Measurements from ENCODE around the gene PSORS1C1.
"Not testable (repeated sequence)": the region's sequence is repeated elsewhere in the genome, so short reads cannot be mapped to it uniquely, and the experiment has no call there.

The PSORS1C1 gene

DNA sequence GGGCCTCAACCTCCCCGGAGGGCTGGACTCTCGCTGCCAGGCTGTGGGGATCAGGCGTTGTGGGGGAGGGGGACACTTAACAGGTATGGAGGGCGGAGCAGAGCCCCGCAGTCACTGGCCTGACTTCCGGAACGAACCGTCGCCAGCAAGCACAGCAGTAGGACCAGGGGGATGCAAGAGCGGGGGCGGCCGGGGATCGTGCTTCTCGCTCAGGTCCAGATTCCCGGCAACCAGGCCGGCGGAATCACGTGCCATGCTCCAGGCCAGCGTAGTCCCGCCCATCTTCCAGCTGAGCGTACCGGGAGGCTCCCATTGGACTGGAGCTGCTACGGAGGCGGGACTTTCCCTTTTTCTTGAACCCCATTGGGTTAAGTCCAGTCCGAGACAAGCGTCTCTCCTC lies 65.9 kb downstream of the PSORS1C1 start:
- no peak for DNase-seq

DNA sequence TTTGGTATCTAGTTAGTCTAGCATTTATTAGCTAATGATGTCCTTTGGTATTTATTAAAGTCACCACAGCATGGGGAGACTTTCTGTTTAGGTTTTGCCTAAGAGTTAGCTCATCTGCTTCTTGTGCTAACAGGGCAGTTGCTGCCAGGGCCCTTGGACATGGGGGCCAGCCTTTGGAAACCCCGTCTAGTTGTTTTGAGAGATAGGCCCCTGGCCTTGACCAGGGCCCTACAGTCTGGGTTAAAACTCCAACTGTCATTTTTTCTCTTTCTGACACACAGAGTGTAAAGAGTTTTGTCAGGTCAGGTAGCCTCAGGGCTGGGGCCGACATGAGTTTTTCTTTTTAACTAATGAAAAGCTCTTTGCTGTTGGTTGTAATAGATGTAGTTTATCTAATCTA lies 68.7 kb downstream of the PSORS1C1 start:
- not testable (repeated sequence) for DNase-seq

- DNase-seq: not testable (repeated sequence)
These were observed 69.3 kb downstream of the PSORS1C1 start for GRCh38 chr6:31183859-31184258.

- DNase-seq: not testable (repeated sequence)
These were observed 71.1 kb downstream of the PSORS1C1 start for GRCh38 chr6:31185695-31186051.

- no peak for DNase-seq
These were observed 71.6 kb downstream of the PSORS1C1 start for GRCh38 chr6:31186052-31186734.

- no peak for DNase-seq
These were observed 73.2 kb downstream of the PSORS1C1 start for GRCh38 chr6:31187780-31188194.

- not testable (repeated sequence) for DNase-seq
These were observed 74.6 kb downstream of the PSORS1C1 start for GRCh38 chr6:31189223-31189622.
